Adipocyte (in vitro differentiated cells): Measurements from ENCODE around the gene VGLL4.
A peak's percentile ranks its signal among the peaks of the same experiment; 100 is the strongest.

ENCODE experiments used
- DNase-seq: peaks from one replicate; pipeline ENCODE4 v3.0.0-alpha.2; 2015; ENCODE audit warnings: low read depth
- H3K27me3 ChIP-seq: replicated peaks from 2 replicates; pipeline ENCODE4 v1.7.0; 2013; ENCODE audit warnings: mild to moderate bottlenecking, low read length, moderate library complexity; ENCODE audit not compliant: control insufficient read depth, insufficient read depth
- H3K36me3 ChIP-seq: 2 replicates; pipeline ENCODE4 v1.7.0; 2013; ENCODE audit warnings: low read length, mild to moderate bottlenecking, moderate library complexity; ENCODE audit not compliant: control insufficient read depth, insufficient read depth, severe bottlenecking
- H3K4me1 ChIP-seq: 2 replicates; pipeline ENCODE4 v1.7.0; 2013; ENCODE audit warnings: mild to moderate bottlenecking, low read length, moderate library complexity; ENCODE audit not compliant: control insufficient read depth, insufficient read depth
- H3K4me3 ChIP-seq: 2 replicates; pipeline ENCODE4 v1.7.0; 2013; ENCODE audit warnings: mild to moderate bottlenecking, low read length, moderate library complexity
- H3K9ac ChIP-seq: 2 replicates; pipeline ENCODE4 v1.7.0; 2013; ENCODE audit warnings: mild to moderate bottlenecking, low read length, moderate library complexity
- H3K9me3 ChIP-seq: 2 replicates; pipeline ENCODE4 v1.7.0; 2013; ENCODE audit warnings: mild to moderate bottlenecking, low read length, moderate library complexity; ENCODE audit not compliant: control insufficient read depth

The VGLL4 gene

DNA sequence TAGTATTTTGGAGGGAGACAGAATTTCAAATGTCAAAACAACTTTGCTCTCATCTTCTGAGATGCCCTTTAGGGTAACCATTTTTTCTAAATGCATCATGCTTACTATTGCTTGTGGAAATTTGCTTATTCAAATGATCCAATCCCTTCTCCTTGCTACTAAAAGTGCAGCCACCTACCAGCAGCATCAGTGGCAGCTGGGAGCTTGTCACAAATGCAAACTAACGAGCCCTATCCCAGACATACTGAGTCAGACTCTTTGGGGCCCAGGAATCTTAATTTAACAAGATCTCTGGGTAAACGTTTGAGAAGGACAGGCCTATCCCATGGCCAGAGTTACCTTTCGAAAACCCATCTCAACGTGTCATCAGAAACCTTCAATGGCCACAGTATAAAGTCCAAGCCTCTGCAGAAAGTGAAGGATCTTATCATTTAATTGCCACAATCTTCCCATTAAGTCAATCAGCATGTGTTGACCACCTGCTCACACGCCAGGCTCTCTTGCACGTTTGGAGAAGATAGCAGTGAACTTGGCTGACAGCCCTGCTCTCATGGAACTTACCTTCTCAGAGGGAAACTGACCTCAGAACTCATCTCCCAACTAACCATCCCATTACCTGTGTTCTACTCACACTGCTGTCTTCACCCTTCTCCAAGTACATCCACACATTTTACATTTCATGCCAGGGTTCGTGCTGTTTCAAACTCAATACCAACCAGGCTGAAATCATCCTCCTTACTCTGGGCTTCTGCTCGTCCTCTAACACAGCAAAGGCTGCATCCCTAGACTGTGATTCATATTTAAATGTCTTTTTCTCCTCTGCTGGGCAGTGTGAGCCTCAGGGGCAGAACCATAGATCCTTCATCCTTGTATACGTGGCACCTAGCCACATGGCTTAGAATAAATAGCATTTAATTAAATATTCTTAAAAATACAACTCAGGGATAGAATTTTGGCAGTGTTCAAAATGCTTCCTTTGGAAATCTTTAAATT lies 24.8 kb upstream of the VGLL4 start:
- no peaks in the 10 kb centered on the region for H3K27me3 ChIP-seq
- no peak overlapping the region for H3K9ac ChIP-seq
- no peak overlapping the region for H3K4me3 ChIP-seq
- H3K9me3 ChIP-seq, result no peaks in the 10 kb centered on the region
- no peaks in the 10 kb centered on the region for H3K36me3 ChIP-seq
- peak; percentile 64 for DNase-seq
- H3K4me1 ChIP-seq, result peaks cover 18% of the 10 kb centered on the region

DNA sequence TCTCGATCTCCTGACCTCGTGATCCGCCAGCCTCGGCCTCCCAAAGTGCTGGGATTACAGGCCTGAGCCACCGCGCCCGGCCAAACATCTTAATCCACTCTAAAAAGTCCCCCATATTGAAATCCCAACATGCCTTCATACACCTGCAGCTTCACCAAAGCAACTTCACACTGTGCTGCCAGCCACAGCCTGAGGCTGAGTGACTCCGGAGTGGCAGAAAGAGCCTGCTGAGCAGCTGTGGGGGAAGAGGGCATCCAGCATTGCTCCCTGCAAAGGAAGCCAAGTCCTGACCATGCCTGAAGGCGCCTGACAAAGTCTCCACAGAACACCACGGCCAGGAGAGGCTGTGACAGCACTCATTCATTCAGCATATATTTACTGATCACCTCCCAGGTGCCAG lies 21.6 kb upstream of the VGLL4 start:
- no peaks in the 10 kb centered on the region for H3K27me3 ChIP-seq
- peaks cover 3% of the 10 kb centered on the region for H3K4me1 ChIP-seq
- no peaks in the 10 kb centered on the region for H3K9me3 ChIP-seq
- H3K36me3 ChIP-seq, result no peaks in the 10 kb centered on the region
- H3K4me3 ChIP-seq, result no peak overlapping the region
- no peak for DNase-seq
- H3K9ac ChIP-seq, result no peak overlapping the region

DNA sequence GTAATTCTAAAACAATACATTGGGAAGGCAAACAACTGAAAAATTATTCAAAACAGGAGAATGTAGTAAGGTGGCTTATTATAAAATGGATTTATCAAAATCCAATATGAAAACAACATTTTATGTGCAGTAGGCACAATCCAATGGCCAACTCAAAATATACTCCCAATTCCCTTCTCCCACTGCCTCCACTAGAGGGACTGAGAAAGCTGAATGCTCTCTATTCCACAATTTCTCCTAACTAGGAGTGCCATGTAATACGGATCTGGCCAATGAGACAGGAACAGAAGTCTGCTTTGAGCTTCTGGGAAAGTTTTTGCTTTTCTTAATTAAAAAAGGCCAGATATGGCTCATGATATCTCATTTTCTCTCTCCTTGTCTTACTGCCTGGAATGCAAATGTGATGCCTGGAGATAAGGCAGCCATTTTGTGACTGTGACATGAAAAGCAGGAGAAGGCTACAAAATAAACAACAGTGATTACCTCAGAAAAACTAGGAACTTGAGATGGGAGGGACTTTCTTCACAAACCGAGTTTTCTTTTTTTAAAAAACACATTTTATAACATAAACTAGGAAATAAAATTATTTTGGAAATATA lies 18.8 kb upstream of the VGLL4 start:
- H3K4me3 ChIP-seq, result no peak overlapping the region
- H3K36me3 ChIP-seq, result no peaks in the 10 kb centered on the region
- no peaks in the 10 kb centered on the region for H3K9me3 ChIP-seq
- no peak overlapping the region for H3K9ac ChIP-seq
- peaks cover 3% of the 10 kb centered on the region for H3K4me1 ChIP-seq
- H3K27me3 ChIP-seq, result no peaks in the 10 kb centered on the region
- no peak for DNase-seq

GRCh38 chr3:11661827-11662226 lies 18.1 kb upstream of the VGLL4 start:
- Histone ChIP-seq H3K4me3 (no peak overlapping the region), H3K9ac (no peak overlapping the region), H3K36me3 (no peaks in the 10 kb centered on the region), H3K27me3 (no peaks in the 10 kb centered on the region), H3K9me3 (no peaks in the 10 kb centered on the region), H3K4me1 (peaks cover 3% of the 10 kb centered on the region)
- peak; percentile 26 for DNase-seq

DNA sequence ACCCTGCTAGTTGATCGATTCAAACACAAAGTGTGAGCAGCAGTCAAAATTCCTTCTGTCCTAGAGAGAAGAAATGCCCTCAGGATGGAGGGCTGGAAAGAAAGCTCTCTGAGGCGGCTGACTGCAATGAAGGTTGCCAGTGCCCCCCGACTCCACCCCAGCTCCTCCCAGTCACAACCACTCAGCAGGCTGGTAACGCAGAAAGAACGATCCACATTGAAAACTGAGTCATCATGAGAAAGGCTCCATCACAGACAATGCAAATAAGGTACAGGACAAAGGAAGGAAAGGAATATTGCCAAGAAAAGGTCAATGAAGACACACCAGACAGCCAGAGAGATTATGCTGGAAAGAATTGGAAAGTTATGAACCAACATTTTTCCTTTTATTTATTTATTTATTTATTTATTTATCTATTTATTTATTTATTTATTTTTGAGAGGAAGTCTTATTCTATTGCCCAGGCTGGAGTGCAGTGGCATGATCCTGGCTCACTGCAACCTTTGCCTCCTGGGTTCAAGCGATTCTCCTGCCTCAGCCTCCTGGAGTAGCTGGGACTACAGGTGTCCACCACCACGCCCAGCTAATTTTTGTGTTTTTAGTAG lies 17.4 kb upstream of the VGLL4 start:
- H3K36me3 ChIP-seq, result no peaks in the 10 kb centered on the region
- DNase-seq, result no peak
- no peak overlapping the region for H3K4me3 ChIP-seq
- no peak overlapping the region for H3K9ac ChIP-seq
- peaks cover 3% of the 10 kb centered on the region for H3K4me1 ChIP-seq
- H3K27me3 ChIP-seq, result no peaks in the 10 kb centered on the region
- no peaks in the 10 kb centered on the region for H3K9me3 ChIP-seq

GRCh38 chr3:11660242-11660641 lies 16.5 kb upstream of the VGLL4 start:
- no peaks in the 10 kb centered on the region for H3K36me3 ChIP-seq
- no peaks in the 10 kb centered on the region for H3K27me3 ChIP-seq
- H3K4me3 ChIP-seq, result no peak overlapping the region
- no peaks in the 10 kb centered on the region for H3K9me3 ChIP-seq
- peaks cover 3% of the 10 kb centered on the region for H3K4me1 ChIP-seq
- no peak for DNase-seq
- H3K9ac ChIP-seq, result no peak overlapping the region

GRCh38 chr3:11658180-11658579 lies 14.5 kb upstream of the VGLL4 start:
- H3K4me1 ChIP-seq, result peaks cover 3% of the 10 kb centered on the region
- no peak for DNase-seq
- H3K36me3 ChIP-seq, result no peaks in the 10 kb centered on the region
- no peak overlapping the region for H3K9ac ChIP-seq
- no peak overlapping the region for H3K4me3 ChIP-seq
- H3K9me3 ChIP-seq, result no peaks in the 10 kb centered on the region
- H3K27me3 ChIP-seq, result no peaks in the 10 kb centered on the region

- H3K36me3 ChIP-seq, result no peaks in the 10 kb centered on the region
- no peaks in the 10 kb centered on the region for H3K4me1 ChIP-seq
- DNase-seq, result no peak
- H3K27me3 ChIP-seq, result no peaks in the 10 kb centered on the region
- no peaks in the 10 kb centered on the region for H3K9me3 ChIP-seq
- no peak overlapping the region for H3K9ac ChIP-seq
- no peak overlapping the region for H3K4me3 ChIP-seq
These were observed 11.6 kb upstream of the VGLL4 start for GRCh38 chr3:11655196-11655928.

DNA sequence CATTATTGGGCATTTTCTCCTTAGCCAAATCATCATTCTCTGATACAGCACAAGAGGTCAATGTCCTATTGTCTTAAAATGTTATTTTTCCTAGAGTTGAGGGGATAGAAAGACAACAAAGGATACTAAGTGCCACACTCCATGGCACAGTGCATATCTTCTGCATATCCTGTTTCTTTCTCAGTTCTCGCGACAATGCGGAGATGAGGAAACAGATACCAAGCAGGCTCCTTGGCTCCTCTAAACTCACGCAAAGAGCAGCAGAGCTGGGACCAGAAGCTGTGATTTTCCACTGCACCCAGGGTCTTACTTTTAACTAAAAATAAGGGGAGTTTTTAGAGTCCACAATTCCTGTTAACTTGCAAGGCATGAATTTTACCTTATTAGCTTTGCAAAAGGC lies 10.5 kb upstream of the VGLL4 start:
- Histone ChIP-seq H3K4me3 (no peak overlapping the region), H3K9me3 (no peaks in the 10 kb centered on the region), H3K9ac (no peak overlapping the region), H3K36me3 (no peaks in the 10 kb centered on the region), H3K27me3 (no peaks in the 10 kb centered on the region), H3K4me1 (no peaks in the 10 kb centered on the region)
- DNase-seq, result no peak

GRCh38 chr3:11653298-11654055 lies 9.8 kb upstream of the VGLL4 start:
- no peaks in the 10 kb centered on the region for H3K4me1 ChIP-seq
- no peaks in the 10 kb centered on the region for H3K27me3 ChIP-seq
- no peak overlapping the region for H3K9ac ChIP-seq
- no peak for DNase-seq
- no peaks in the 10 kb centered on the region for H3K9me3 ChIP-seq
- no peak overlapping the region for H3K4me3 ChIP-seq
- no peaks in the 10 kb centered on the region for H3K36me3 ChIP-seq
